H9 (cell line): ENCODE data around the gene HEXIM1. TPM values are rescaled to one million over a fixed set of nuclear protein-coding genes. Genes with fewer than 3 reads are reported as not detected.

Experiments
- DNase-seq: peaks from one replicate; pipeline ENCODE4 v3.0.0-alpha.2; 2017
- H2AFZ ChIP-seq: one replicate; pipeline ENCODE4 v1.6.1; 2013; ENCODE audit warnings: mild to moderate bottlenecking, low read length, control low read depth, moderate library complexity
- H2AK5ac ChIP-seq: 2 replicates; pipeline ENCODE4 v1.6.1; 2013; ENCODE audit warnings: low read length, control low read depth, mixed read lengths; ENCODE audit not compliant: insufficient read length
- H2BK120ac ChIP-seq: one replicate; pipeline ENCODE4 v1.6.1; 2013; ENCODE audit warnings: low read depth, mild to moderate bottlenecking, low read length, control low read depth, inconsistent platforms; ENCODE audit not compliant: poor library complexity, severe bottlenecking
- H2BK12ac ChIP-seq: 2 replicates; pipeline ENCODE4 v1.6.1; 2013; ENCODE audit warnings: low read length, control low read depth, mixed read lengths, low read depth; ENCODE audit not compliant: insufficient read length
- H2BK15ac ChIP-seq: 2 replicates; pipeline ENCODE4 v1.6.1; 2013; ENCODE audit warnings: low read depth, low read length, control low read depth
- H2BK20ac ChIP-seq: one replicate; pipeline ENCODE4 v1.6.1; 2013; ENCODE audit warnings: low read depth, mild to moderate bottlenecking, low read length, control low read depth, inconsistent platforms; ENCODE audit not compliant: poor library complexity, severe bottlenecking
- H2BK5ac ChIP-seq: 2 replicates; pipeline ENCODE4 v1.6.1; 2013; ENCODE audit warnings: low read length, control low read depth, mixed read lengths; ENCODE audit not compliant: insufficient read length
- H3K14ac ChIP-seq: 2 replicates; pipeline ENCODE4 v1.6.1; 2013; ENCODE audit warnings: low read length, control low read depth; ENCODE audit not compliant: insufficient read depth
- H3K18ac ChIP-seq: 2 replicates; pipeline ENCODE4 v1.6.1; 2013; ENCODE audit warnings: low read depth, mild to moderate bottlenecking, mixed read lengths, low read length, control low read depth; ENCODE audit not compliant: insufficient read length
- H3K23ac ChIP-seq: 2 replicates; pipeline ENCODE4 v1.6.1; 2013; ENCODE audit warnings: low read length, control low read depth, mixed read lengths, low read depth; ENCODE audit not compliant: insufficient read length
- H3K23me2 ChIP-seq: 2 replicates; pipeline ENCODE4 v1.6.1; 2013; ENCODE audit warnings: low read depth, mild to moderate bottlenecking, mixed read lengths, low read length, control low read depth; ENCODE audit not compliant: insufficient read length, poor library complexity, severe bottlenecking
- H3K27ac ChIP-seq: 2 replicates; pipeline ENCODE4 v1.5.1; 2013; ENCODE audit warnings: low read length, control low read depth, mixed read lengths, low read depth; ENCODE audit not compliant: insufficient read length
- H3K27me3 ChIP-seq: 2 replicates; pipeline ENCODE4 v1.6.1; 2013; ENCODE audit warnings: low read length, control low read depth, inconsistent platforms; ENCODE audit not compliant: insufficient read depth
- H3K4ac ChIP-seq: 2 replicates; pipeline ENCODE4 v1.6.1; 2013; ENCODE audit warnings: low read depth, mild to moderate bottlenecking, control low read depth, inconsistent platforms, low read length, moderate library complexity
- H3K4me1 ChIP-seq: 2 replicates; pipeline ENCODE4 v1.6.1; 2013; ENCODE audit warnings: low read length, control low read depth, inconsistent platforms; ENCODE audit not compliant: insufficient read depth
- H3K4me2 ChIP-seq: 2 replicates; pipeline ENCODE4 v1.6.1; 2013; ENCODE audit warnings: low read length, control low read depth, mixed read lengths; ENCODE audit not compliant: insufficient read length, insufficient read depth
- H3K56ac ChIP-seq: 2 replicates; pipeline ENCODE4 v1.6.1; 2013; ENCODE audit warnings: low read depth, mild to moderate bottlenecking, mixed read lengths, low read length, control low read depth; ENCODE audit not compliant: insufficient read length
- H3K79me1 ChIP-seq: 2 replicates; pipeline ENCODE4 v1.6.1; 2013; ENCODE audit warnings: low read depth, mild to moderate bottlenecking, moderate library complexity, low read length, control low read depth, inconsistent platforms; ENCODE audit not compliant: insufficient read depth, poor library complexity, severe bottlenecking
- H3K79me2 ChIP-seq: 2 replicates; pipeline ENCODE4 v1.6.1; 2013; ENCODE audit warnings: low read length, control low read depth, inconsistent platforms; ENCODE audit not compliant: insufficient read depth
- H3K9ac ChIP-seq: 2 replicates; pipeline ENCODE4 v1.6.1; 2013; ENCODE audit warnings: low read length, control low read depth, mixed read lengths; ENCODE audit not compliant: insufficient read length; ENCODE audit errors: extremely low read depth
- H3K9me3 ChIP-seq: one replicate; pipeline ENCODE4 v1.6.1; 2013; ENCODE audit warnings: low read depth, low read length, inconsistent platforms; ENCODE audit not compliant: control insufficient read depth
- H3T11ph ChIP-seq: one replicate; pipeline ENCODE4 v1.6.1; 2013; ENCODE audit warnings: mild to moderate bottlenecking, low read length, control low read depth, inconsistent platforms
- H4K20me1 ChIP-seq: one replicate; pipeline ENCODE4 v1.6.1; 2013; ENCODE audit not compliant: control insufficient read depth, insufficient read length, insufficient read depth
- H4K5ac ChIP-seq: 2 replicates; pipeline ENCODE4 v1.6.1; 2013; ENCODE audit warnings: low read depth, mild to moderate bottlenecking, mixed read lengths, low read length, control low read depth; ENCODE audit not compliant: insufficient read length
- H4K8ac ChIP-seq: replicated peaks from 2 replicates; pipeline ENCODE4 v1.6.1; 2013; ENCODE audit warnings: low read length, control low read depth, mixed read lengths, low read depth; ENCODE audit not compliant: insufficient read length
- H4K91ac ChIP-seq: 2 replicates; pipeline ENCODE4 v1.6.1; 2013; ENCODE audit warnings: low read depth, mild to moderate bottlenecking, moderate library complexity, mixed read lengths, low read length, control low read depth; ENCODE audit not compliant: insufficient read length
- H3K27ac Mint-ChIP-seq, 3 experiments: 2 replicates in 2 of 3; 3 replicates in 1 of 3; pipeline ENCODE4 v1.8.0; 2020 to 2021; ENCODE audit warnings: mixed read lengths in 3 of 3, mild to moderate bottlenecking in 1 of 3, moderate library complexity in 1 of 3
- H3K27me3 Mint-ChIP-seq: 2 replicates; pipeline ENCODE4 v1.8.0; 2021; ENCODE audit warnings: low read depth, mild to moderate bottlenecking, moderate library complexity, mixed read lengths
- H3K36me3 Mint-ChIP-seq, 3 experiments: 2 replicates in 2 of 3; 3 replicates in 1 of 3; pipeline ENCODE4 v1.8.0; 2020 to 2021; ENCODE audit warnings: low read depth in 3 of 3, mixed read lengths in 3 of 3; ENCODE audit not compliant: insufficient read depth in 1 of 3
- H3K4me1 Mint-ChIP-seq, 2 experiments: 2 replicates each; pipeline ENCODE4 v1.8.0; 2020; ENCODE audit warnings: mixed read lengths in 2 of 2
- H3K4me3 Mint-ChIP-seq, 2 experiments: 2 replicates in 1 of 2; 3 replicates in 1 of 2; pipeline ENCODE4 v1.8.0; 2020 to 2021; ENCODE audit warnings: mild to moderate bottlenecking in 2 of 2, mixed read lengths in 2 of 2, moderate library complexity in 1 of 2
- H3K9me3 Mint-ChIP-seq, 2 experiments: 2 replicates in 1 of 2; 3 replicates in 1 of 2; pipeline ENCODE4 v1.8.0; 2020; ENCODE audit warnings: mild to moderate bottlenecking in 2 of 2, mixed read lengths in 2 of 2, moderate library complexity in 1 of 2
- WGBS: extraction: QIAGEN DNeasy Blood & Tissue Kit; methylation state at CpG from one replicate; pipeline ENCODE4 v1.1.7; 2013; ENCODE audit warnings: missing lambda C conversion rate, low lambda C conversion rate, mixed read lengths; ENCODE audit not compliant: insufficient read length; ENCODE audit errors: extremely low coverage; 5-methylcytosine and 5-hydroxymethylcytosine counted together
- total RNA-seq: library from RNA; stranded (reverse); gene quantifications from 2 replicates; pipeline ENCODE4 v1.2.1, GENCODE V29; 2021
- TF ChIP-seq, protein P1 (sequence below): fragments of 200-600 bp; sonication (generic); conservative IDR thresholded peaks from 3 replicates; pipeline ENCODE4 v1.8.0; 2021; ENCODE audit warnings: antibody characterized with exemption, mild to moderate bottlenecking

Gene HEXIM1
- total RNA-seq, 1 experiment from 2014 or later: 32.4 TPM

DNA sequence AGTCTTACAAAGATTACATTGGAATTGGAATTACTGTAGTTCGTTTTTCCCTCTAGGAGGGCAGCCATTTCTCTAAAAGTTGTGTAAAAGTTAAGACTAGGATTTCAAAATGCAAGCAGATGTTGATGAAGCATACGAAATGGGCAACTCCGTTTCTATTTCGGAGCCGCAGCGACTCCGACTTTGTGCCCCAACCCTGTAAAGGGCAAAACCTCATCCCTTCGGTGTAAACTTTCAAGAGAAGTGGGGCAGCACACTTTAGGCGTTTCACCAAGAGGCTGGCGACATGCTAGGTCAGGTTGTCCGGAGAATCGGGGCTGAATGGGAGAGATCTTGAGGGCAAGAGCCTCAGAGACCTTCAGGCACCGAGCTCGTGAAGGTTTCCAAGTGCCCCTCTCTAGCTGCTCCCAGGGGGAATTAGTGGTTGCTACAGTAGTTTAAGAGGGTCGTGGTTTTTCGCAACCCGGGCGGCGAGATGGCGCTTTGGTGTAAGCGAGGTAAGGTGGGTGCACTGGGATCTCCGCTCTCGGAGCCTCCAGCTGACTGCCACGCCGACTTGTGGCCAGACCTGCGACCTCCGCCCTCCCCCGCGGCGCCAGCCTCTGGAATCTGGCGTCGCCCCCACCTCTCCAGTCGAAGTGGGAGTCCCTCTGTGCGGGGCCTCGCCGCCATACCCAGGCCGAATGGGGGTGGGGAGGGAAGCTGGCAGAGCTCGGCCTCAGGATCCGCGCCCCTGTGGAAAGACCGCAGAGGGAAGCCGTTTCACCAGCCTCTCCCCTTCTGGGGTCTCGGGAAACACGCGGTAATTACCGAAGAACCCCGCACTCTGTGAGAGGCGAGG lies 12.4 kb downstream of the HEXIM1 start:
- H3K23me2 ChIP-seq: peaks cover 6% of the 10 kb centered on the region
- Mint-ChIP-seq H3K4me1 (peaks cover 21 to 24% of the 10 kb centered on the region in 2 experiments), H3K4me3 (peak overlapping the region; percentile 92 to 98), H3K36me3 (peaks cover 2 to 22% (median 9%) of the 10 kb centered on the region in 3 experiments; a peak in 6 of 7 replicates), H3K27me3 (no peaks in the 10 kb centered on the region), H3K9me3 (no peaks in the 10 kb centered on the region), H3K27ac (peak overlapping the region; percentile 95 to 98 (median 98))
- no peak overlapping the region for H2AFZ ChIP-seq
- peak overlapping the region; percentile 73 for H3K27ac ChIP-seq
- H4K20me1 ChIP-seq: no peaks in the 10 kb centered on the region
- no peaks in the 10 kb centered on the region for H3K79me1 ChIP-seq
- 0 out of 2 replicates have a peak overlapping the region, but pooled peaks have one; percentile 29 for H2BK15ac ChIP-seq
- peak overlapping the region; percentile 99 for H3K9ac ChIP-seq
- peak overlapping the region; percentile 97 for H3T11ph ChIP-seq
- H3K9me3 ChIP-seq: no peaks in the 10 kb centered on the region
- H4K5ac ChIP-seq: peak overlapping the region; percentile 97
- 0 out of 2 replicates have a peak, but pooled peaks cover 2% of the 10 kb centered on the region for H3K4me1 ChIP-seq
- no peak overlapping the region for H4K8ac ChIP-seq
- H2BK20ac ChIP-seq: no peak overlapping the region
- TF ChIP-seq, protein P1, sequence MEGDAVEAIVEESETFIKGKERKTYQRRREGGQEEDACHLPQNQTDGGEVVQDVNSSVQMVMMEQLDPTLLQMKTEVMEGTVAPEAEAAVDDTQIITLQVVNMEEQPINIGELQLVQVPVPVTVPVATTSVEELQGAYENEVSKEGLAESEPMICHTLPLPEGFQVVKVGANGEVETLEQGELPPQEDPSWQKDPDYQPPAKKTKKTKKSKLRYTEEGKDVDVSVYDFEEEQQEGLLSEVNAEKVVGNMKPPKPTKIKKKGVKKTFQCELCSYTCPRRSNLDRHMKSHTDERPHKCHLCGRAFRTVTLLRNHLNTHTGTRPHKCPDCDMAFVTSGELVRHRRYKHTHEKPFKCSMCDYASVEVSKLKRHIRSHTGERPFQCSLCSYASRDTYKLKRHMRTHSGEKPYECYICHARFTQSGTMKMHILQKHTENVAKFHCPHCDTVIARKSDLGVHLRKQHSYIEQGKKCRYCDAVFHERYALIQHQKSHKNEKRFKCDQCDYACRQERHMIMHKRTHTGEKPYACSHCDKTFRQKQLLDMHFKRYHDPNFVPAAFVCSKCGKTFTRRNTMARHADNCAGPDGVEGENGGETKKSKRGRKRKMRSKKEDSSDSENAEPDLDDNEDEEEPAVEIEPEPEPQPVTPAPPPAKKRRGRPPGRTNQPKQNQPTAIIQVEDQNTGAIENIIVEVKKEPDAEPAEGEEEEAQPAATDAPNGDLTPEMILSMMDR: peak; percentile 57
- peak overlapping the region; percentile 82 for H2BK12ac ChIP-seq
- H3K79me2 ChIP-seq: no peaks in the 10 kb centered on the region
- peak overlapping the region; percentile 97 for H3K4me2 ChIP-seq
- peak overlapping the region; percentile 100 for H3K18ac ChIP-seq
- H3K56ac ChIP-seq: peak overlapping the region; percentile 87
- DNase-seq: peak; percentile 95
- peak overlapping the region; percentile 94 for H2BK5ac ChIP-seq
- no peak overlapping the region for H3K23ac ChIP-seq
- no peaks in the 10 kb centered on the region for H3K27me3 ChIP-seq
- peak overlapping the region; percentile 99 for H2BK120ac ChIP-seq
- WGBS: no CpG with 5 or more reads among the region's 48 CpGs
- H4K91ac ChIP-seq: peak overlapping the region; percentile 100
- no peak overlapping the region for H2AK5ac ChIP-seq
- peak overlapping the region; percentile 96; the same call in 1 of the 2 replicates for H3K4ac ChIP-seq
- peak overlapping the region; percentile 100 for H3K14ac ChIP-seq
